Right lobe of liver (tissue), 4 donors: ENCODE measurements around the gene FEM1C.

Experiments
- CTCF ChIP-seq, 4 donors: fragments of 200-600 bp in 3 of 4; fragments of 450-650 bp in 1 of 4; IDR thresholded peaks; one replicate each; pipeline versions ENCODE4 v1.5.1 to v1.8.0; 2016 to 2022; ENCODE audit warnings: antibody characterized with exemption in 4 of 4, mild to moderate bottlenecking in 2 of 4
- POLR2A ChIP-seq: fragments of 450-650 bp; IDR thresholded peaks from one replicate; pipeline ENCODE4 v1.6.1; 2017; ENCODE audit warnings: antibody characterized with exemption, mild to moderate bottlenecking
- donor health status: DM: no; HTN: no; CAD: no.
- donor health status: DM: no; HTN: no; CAD: no.
- donor health status: DM: no; HTN: yes; CAD: no.

DNA sequence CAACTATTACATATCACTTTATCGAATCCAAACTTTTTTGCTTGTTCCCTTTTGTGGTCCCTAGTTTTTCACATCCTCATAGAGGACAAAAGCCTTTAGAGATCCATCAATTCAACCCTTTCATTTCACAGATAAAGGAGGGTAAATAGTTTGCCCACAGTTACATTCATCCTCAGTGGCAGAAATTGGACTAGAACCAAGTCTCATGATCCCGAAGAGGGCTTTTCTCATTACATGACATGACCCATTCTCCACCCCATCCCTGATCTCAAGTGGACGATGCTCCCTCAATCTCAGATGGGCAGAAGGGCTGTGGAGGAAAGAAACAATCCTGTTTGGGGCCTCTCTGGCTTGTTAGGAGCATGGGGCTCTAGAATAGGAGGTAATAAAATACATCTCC, 34.6 kb upstream of the FEM1C start:
- TF ChIP-seq POLR2A: no peak
- TF ChIP-seq CTCF (IDR thresholded peaks at IDR 0.05): no peak
